Neural cell (in vitro differentiated cells): ENCODE data around the gene PLA2G4C. TPM values are rescaled to one million over a fixed set of nuclear protein-coding genes. Genes with fewer than 3 reads are reported as not detected.

Source experiments
- H2AFZ ChIP-seq: fragments of 200-600, 300-800 bp; sonication (generic), shearing (Covaris generic); 2 replicates; pipeline ENCODE4 v1.6.0; 2014; ENCODE audit warnings: low read depth, mild to moderate bottlenecking, antibody characterized with exemption, low read length, moderate library complexity
- H3F3A ChIP-seq: fragments of 200-600 bp; shearing (Covaris generic); 2 replicates; pipeline ENCODE4 v1.6.1; 2016; ENCODE audit warnings: mild to moderate bottlenecking, moderate library complexity, mixed read lengths, antibody characterized with exemption, low read length; ENCODE audit not compliant: insufficient read depth, poor library complexity, severe bottlenecking
- H3K27ac ChIP-seq: fragments of 200-600, 300-800 bp; sonication (generic), shearing (Covaris generic); 2 replicates; pipeline ENCODE4 v1.5.1; 2014; ENCODE audit warnings: mild to moderate bottlenecking, low read length, moderate library complexity
- H3K27me3 ChIP-seq: fragments of 300-800, 200-600 bp; sonication (generic), shearing (Covaris generic); 2 replicates; pipeline ENCODE4 v1.6.0; 2014; ENCODE audit warnings: mild to moderate bottlenecking, low read depth, low read length, moderate library complexity; ENCODE audit not compliant: insufficient read depth
- H3K36me3 ChIP-seq: fragments of 300-800, 200-600 bp; sonication (generic), shearing (Covaris generic); 2 replicates; pipeline ENCODE4 v1.5.1; 2014; ENCODE audit warnings: mild to moderate bottlenecking, antibody characterized with exemption, low read length, moderate library complexity; ENCODE audit not compliant: insufficient read depth
- H3K4me2 ChIP-seq: fragments of 300-800, 200-600 bp; sonication (generic), shearing (Covaris generic); 2 replicates; pipeline ENCODE4 v1.6.0; 2014; ENCODE audit warnings: mild to moderate bottlenecking, low read length
- H3K4me3 ChIP-seq: fragments of 300-800, 200-600 bp; sonication (generic), shearing (Covaris generic); 2 replicates; pipeline ENCODE4 v1.5.1; 2014; ENCODE audit warnings: mild to moderate bottlenecking, low read length, moderate library complexity
- H3K79me2 ChIP-seq: fragments of 200-600 bp; shearing (Covaris generic); replicated peaks from 2 replicates; pipeline ENCODE4 v1.6.0; 2014; ENCODE audit warnings: mild to moderate bottlenecking, low read length, moderate library complexity; ENCODE audit not compliant: insufficient read depth
- H3K9ac ChIP-seq: fragments of 300-800, 200-600 bp; sonication (generic), shearing (Covaris generic); 2 replicates; pipeline ENCODE4 v1.6.1; 2016; ENCODE audit warnings: mild to moderate bottlenecking, low read length, mixed read lengths
- H3K9me2 ChIP-seq: fragments of 200-600 bp; shearing (Covaris generic); 2 replicates; pipeline ENCODE4 v1.6.1; 2016; ENCODE audit warnings: mild to moderate bottlenecking, low read length, mixed read lengths; ENCODE audit not compliant: insufficient read depth
- H3K9me3 ChIP-seq: fragments of 200-600, 300-800 bp; sonication (generic), shearing (Covaris generic); 2 replicates; pipeline ENCODE4 v1.6.1; 2016; ENCODE audit warnings: mild to moderate bottlenecking, mixed run types, low read length, moderate library complexity, mixed read lengths
- H4K20me1 ChIP-seq: fragments of 200-600 bp; shearing (Covaris generic); 2 replicates; pipeline ENCODE4 v1.6.1; 2016; ENCODE audit warnings: mild to moderate bottlenecking, mixed run types; ENCODE audit not compliant: insufficient read depth
- CTCF ChIP-seq: fragments of 450-650 bp; IDR thresholded peaks from 2 replicates; pipeline ENCODE4 v1.5.1; 2014; ENCODE audit warnings: antibody characterized with exemption, mild to moderate bottlenecking, moderate library complexity; ENCODE audit not compliant: poor library complexity, severe bottlenecking
- EP300 ChIP-seq: fragments of 450-650 bp; conservative IDR thresholded peaks from 2 replicates; pipeline ENCODE4 v1.6.1; 2014; ENCODE audit warnings: antibody characterized with exemption, mild to moderate bottlenecking, moderate library complexity; ENCODE audit not compliant: poor library complexity, severe bottlenecking
- EZH2 ChIP-seq: fragments of 200-600, 300-800 bp; shearing (Covaris generic), sonication (generic); IDR thresholded peaks from 2 replicates; pipeline ENCODE4 v1.6.1; 2014; ENCODE audit warnings: antibody characterized with exemption, low read length, borderline replicate concordance, mild to moderate bottlenecking; ENCODE audit not compliant: insufficient read depth, poor library complexity, severe bottlenecking
- MXI1 ChIP-seq: fragments of 450-650 bp; conservative IDR thresholded peaks from 2 replicates; pipeline ENCODE4 v1.6.1; 2014; ENCODE audit warnings: antibody characterized with exemption, mild to moderate bottlenecking; ENCODE audit not compliant: poor library complexity, severe bottlenecking
- POLR2AphosphoS5 ChIP-seq: IDR thresholded peaks from 2 replicates; pipeline ENCODE4 v1.6.1; 2012
- RAD21 ChIP-seq: fragments of 450-650 bp; conservative IDR thresholded peaks from 2 replicates; pipeline ENCODE4 v1.6.1; 2014; ENCODE audit warnings: antibody characterized with exemption, mild to moderate bottlenecking, moderate library complexity
- SMC3 ChIP-seq: fragments of 450-650 bp; conservative IDR thresholded peaks from 2 replicates; pipeline ENCODE4 v1.6.1; 2014; ENCODE audit warnings: antibody characterized with exemption, mild to moderate bottlenecking, moderate library complexity; ENCODE audit not compliant: poor library complexity
- TAF1 ChIP-seq: IDR thresholded peaks from 2 replicates; pipeline ENCODE4 v1.6.1; 2012; ENCODE audit warnings: low read depth
- polyA plus RNA-seq: library from polyadenylated mRNA; depleted of rRNA; stranded (reverse); fragments of >200 nt; gene quantifications from 2 replicates; pipeline ENCODE4 v1.2.3, GENCODE V29; 2014
- TF ChIP-seq, protein P1 (sequence below): IDR thresholded peaks from 2 replicates; pipeline ENCODE4 v1.6.1; 2012; ENCODE audit warnings: borderline replicate concordance

Gene PLA2G4C
- polyA plus RNA-seq, 1 donor from 2014 or later = 8.6 TPM

DNA sequence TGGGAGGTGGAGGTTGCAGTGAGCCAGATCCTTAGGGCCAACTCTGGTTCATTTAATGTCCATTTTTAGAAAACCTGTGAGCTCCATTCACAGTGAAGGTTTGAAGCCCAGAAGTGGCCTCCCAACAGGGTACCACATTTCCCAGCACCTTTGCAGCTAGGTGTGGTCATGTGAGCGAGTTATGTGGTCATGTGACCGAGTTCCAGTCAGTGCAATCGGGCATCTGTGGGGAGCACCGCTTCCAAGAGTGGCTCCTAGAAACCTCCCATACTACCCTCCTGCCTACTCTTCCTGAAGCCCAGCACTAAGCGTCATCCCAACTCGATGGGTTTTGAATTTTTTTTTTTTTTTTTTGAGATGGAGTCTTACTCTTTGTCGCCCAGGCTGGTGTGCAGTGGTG lies 663 bp upstream of the PLA2G4C start:
- Histone ChIP-seq H3K4me3 (no peak overlapping the region), H3K36me3 (no peaks in the 10 kb centered on the region), H4K20me1 (no peaks in the 10 kb centered on the region), H3F3A (no peaks in the 10 kb centered on the region), H3K27me3 (no peaks in the 10 kb centered on the region), H3K9ac (no peak overlapping the region), H3K9me2 (no peaks in the 10 kb centered on the region), H2AFZ (peak overlapping the region; percentile 4), H3K79me2 (no peaks in the 10 kb centered on the region), H3K4me2 (no peak overlapping the region), H3K9me3 (no peaks in the 10 kb centered on the region), H3K27ac (peak overlapping the region; percentile 82)
- no peak for TF ChIP-seq CTCF

DNA sequence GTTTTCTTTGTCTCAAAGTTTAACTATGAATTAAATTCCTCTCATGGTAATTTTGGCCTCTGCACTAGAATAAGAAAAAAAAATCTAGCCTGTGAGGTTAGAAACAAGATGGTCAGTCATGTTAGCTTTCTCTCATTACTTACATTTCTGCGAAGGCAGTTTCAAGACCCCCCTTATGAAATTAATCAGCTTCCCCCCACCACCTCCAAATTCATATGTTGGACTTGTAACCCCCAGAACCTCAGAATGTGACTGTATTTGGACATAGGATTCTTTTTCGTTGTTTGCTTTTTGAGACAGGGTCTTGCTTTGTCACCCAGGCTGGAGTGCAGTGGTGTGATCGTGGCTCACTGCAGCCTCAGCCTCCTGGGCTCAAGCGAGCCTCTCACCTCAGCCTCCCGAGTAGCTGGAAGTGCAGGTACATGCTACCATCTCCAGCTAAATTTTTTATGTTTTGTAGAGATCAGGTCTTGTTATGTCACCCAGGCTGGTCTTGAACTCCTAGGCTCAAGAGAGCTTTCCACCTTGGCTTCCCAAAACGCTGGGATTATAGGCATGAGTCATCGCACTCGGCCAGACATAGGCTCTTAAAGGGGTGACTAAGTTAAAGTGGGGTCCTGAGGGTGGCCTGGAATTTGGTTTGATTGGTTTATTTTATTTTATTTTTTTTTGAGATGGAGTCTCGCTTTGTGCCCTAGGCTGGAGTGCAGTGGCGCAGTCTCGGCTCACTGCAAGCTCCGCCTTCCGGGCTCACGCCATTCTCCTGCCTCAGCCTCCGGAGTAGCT lies 1.4 kb downstream of the PLA2G4C start:
- H4K20me1 ChIP-seq = no peaks in the 10 kb centered on the region
- no peaks in the 10 kb centered on the region for H3K36me3 ChIP-seq
- no peak overlapping the region for H3K9ac ChIP-seq
- no peaks in the 10 kb centered on the region for H3K9me2 ChIP-seq
- H3K4me3 ChIP-seq = no peak overlapping the region
- H3K27ac ChIP-seq = no peak overlapping the region
- no peak overlapping the region for H3K4me2 ChIP-seq
- no peaks in the 10 kb centered on the region for H3K27me3 ChIP-seq
- H3K79me2 ChIP-seq = no peaks in the 10 kb centered on the region
- H3K9me3 ChIP-seq = no peaks in the 10 kb centered on the region
- no peaks in the 10 kb centered on the region for H3F3A ChIP-seq
- no peak for TF ChIP-seq RAD21
- TF ChIP-seq POLR2AphosphoS5 = no peak
- no peak for TF ChIP-seq SMC3
- no peak for TF ChIP-seq CTCF
- no peak for TF ChIP-seq EP300
- TF ChIP-seq, protein P1, sequence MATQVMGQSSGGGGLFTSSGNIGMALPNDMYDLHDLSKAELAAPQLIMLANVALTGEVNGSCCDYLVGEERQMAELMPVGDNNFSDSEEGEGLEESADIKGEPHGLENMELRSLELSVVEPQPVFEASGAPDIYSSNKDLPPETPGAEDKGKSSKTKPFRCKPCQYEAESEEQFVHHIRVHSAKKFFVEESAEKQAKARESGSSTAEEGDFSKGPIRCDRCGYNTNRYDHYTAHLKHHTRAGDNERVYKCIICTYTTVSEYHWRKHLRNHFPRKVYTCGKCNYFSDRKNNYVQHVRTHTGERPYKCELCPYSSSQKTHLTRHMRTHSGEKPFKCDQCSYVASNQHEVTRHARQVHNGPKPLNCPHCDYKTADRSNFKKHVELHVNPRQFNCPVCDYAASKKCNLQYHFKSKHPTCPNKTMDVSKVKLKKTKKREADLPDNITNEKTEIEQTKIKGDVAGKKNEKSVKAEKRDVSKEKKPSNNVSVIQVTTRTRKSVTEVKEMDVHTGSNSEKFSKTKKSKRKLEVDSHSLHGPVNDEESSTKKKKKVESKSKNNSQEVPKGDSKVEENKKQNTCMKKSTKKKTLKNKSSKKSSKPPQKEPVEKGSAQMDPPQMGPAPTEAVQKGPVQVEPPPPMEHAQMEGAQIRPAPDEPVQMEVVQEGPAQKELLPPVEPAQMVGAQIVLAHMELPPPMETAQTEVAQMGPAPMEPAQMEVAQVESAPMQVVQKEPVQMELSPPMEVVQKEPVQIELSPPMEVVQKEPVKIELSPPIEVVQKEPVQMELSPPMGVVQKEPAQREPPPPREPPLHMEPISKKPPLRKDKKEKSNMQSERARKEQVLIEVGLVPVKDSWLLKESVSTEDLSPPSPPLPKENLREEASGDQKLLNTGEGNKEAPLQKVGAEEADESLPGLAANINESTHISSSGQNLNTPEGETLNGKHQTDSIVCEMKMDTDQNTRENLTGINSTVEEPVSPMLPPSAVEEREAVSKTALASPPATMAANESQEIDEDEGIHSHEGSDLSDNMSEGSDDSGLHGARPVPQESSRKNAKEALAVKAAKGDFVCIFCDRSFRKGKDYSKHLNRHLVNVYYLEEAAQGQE = no peak
- TF ChIP-seq MXI1 = no peak
- TF ChIP-seq TAF1 = no peak
- TF ChIP-seq EZH2 = no peak
- no peak overlapping the region for H2AFZ ChIP-seq
